Sigmoid colon (tissue), 3 donors: Measurements from ENCODE around the gene WFDC11.

ENCODE experiments used
- POLR2A ChIP-seq, 2 donors: fragments of 450-650 bp; IDR thresholded peaks; one replicate each; pipeline ENCODE4 v1.6.1; 2016; ENCODE audit warnings: antibody characterized with exemption in 2 of 2, mild to moderate bottlenecking in 2 of 2, moderate library complexity in 2 of 2
- TF ChIP-seq, protein P1 (sequence below), 4 experiments: fragments of 450-650 bp in 3 of 4; fragments of 200-600 bp in 1 of 4; IDR thresholded peaks; one replicate each; pipeline ENCODE4 v1.5.1; 2016 to 2019; ENCODE audit warnings: antibody characterized with exemption in 4 of 4, mild to moderate bottlenecking in 3 of 4, moderate library complexity in 2 of 4

DNA sequence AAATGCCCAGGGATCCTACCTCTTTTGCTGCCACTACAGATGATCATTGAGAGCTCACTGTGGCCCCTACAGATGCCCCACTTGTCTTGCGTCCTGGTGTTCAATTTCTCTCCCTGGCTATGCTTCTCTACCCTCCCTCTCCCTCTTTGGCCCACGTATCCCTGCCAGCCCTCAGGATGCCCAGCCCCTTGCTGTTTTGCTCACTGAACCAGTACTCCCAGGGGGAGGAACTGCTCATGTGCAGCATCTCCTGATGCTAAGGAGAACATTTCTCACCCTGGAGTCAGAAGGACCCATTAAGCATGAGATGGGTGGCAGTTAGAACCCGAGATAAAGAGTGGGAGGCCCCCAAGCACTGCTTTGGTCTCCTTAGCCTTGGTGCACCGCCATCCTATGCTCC lies 38.9 kb downstream of the WFDC11 start, which contains the start of gene WFDC9:
- TF ChIP-seq, protein P1, sequence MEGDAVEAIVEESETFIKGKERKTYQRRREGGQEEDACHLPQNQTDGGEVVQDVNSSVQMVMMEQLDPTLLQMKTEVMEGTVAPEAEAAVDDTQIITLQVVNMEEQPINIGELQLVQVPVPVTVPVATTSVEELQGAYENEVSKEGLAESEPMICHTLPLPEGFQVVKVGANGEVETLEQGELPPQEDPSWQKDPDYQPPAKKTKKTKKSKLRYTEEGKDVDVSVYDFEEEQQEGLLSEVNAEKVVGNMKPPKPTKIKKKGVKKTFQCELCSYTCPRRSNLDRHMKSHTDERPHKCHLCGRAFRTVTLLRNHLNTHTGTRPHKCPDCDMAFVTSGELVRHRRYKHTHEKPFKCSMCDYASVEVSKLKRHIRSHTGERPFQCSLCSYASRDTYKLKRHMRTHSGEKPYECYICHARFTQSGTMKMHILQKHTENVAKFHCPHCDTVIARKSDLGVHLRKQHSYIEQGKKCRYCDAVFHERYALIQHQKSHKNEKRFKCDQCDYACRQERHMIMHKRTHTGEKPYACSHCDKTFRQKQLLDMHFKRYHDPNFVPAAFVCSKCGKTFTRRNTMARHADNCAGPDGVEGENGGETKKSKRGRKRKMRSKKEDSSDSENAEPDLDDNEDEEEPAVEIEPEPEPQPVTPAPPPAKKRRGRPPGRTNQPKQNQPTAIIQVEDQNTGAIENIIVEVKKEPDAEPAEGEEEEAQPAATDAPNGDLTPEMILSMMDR (IDR thresholded peaks at IDR 0.05): no peak
- no peak for TF ChIP-seq POLR2A (IDR thresholded peaks at IDR 0.05)
